ENCODE measurements around the gene CDKN1A.
A peak's percentile ranks its signal among the peaks of the same experiment; 100 is the strongest.
"Not testable (repeated sequence)": the region's sequence is repeated elsewhere in the genome, so short reads cannot be mapped to it uniquely, and the experiment has no call there.

CDKN1A gene

DNA sequence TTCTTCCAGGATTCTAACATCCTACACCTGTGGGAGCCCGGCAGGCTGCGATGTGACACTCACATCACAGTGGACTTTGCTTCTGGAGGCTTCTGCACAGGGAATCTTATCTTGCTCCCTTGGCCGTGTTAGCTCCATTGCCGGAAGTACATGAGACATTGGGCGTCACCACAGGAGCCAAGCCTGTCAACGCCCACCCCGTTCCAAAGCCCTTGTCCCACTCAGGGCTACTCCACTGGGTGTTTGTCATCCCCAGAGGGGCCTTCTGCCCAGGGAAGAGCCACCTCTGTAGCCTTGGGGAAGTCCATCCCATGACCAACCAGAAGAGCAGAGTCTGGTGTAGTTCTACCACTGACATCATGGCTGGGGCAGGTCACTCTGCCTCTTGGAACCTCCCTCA lies 20.8 kb downstream of the CDKN1A start:
- DNase-seq, result no peak

DNA sequence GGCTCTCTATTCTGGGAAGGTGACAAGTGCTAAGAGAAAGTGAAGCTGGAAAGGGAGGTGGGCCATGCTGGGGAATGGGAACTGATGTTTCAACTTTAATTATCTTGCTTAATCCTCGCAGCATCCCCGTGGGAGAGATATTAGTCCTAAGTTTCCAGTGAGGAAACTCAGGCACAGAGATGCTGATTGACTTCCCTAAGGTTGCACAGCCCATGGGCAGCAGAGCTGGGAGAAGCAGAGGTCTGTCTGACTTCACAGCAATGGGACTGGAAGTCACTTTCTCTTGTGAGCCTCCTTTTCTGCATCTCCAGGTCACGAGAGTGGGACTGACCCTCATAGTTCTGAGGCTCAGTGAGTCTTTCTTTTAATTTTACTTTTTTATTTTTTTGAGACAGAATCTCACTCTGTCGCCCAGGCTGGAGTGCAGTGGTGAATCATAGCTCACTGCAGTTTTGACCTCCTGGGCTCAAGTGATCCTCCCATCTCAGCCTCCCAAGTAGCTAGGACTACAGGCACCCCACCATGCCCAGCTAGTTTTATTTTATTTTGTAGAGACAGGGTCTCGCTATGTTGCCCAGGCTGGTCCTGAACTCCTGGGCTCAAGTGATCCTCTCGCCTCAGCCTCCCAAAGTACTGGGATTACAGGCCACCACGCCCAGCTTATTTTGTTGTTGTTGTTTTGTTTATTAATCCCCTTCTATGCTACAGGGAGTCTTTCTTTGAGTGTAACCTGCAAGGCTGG lies 21.7 kb downstream of the CDKN1A start:
- no peak for DNase-seq

DNA sequence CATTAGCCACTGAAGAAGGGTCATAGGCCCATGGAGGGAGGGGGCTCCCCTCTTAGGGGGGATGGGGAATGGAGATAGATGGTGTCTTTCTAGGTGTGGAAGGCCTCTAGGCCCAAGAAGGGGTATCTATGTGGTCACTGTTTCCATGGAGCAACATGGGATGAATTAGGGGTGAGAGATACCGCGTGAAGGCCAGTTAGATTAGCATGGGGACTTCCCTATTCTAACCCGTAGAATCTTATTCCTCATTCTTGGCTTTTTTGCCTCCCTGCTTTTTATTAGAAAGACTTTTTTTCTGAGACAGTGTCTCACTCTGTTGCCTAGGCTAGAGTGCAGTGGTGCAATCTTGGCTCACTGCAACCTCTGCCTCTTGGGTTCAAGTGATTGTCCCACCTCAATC lies 22.3 kb downstream of the CDKN1A start:
- no peak for DNase-seq

DNA sequence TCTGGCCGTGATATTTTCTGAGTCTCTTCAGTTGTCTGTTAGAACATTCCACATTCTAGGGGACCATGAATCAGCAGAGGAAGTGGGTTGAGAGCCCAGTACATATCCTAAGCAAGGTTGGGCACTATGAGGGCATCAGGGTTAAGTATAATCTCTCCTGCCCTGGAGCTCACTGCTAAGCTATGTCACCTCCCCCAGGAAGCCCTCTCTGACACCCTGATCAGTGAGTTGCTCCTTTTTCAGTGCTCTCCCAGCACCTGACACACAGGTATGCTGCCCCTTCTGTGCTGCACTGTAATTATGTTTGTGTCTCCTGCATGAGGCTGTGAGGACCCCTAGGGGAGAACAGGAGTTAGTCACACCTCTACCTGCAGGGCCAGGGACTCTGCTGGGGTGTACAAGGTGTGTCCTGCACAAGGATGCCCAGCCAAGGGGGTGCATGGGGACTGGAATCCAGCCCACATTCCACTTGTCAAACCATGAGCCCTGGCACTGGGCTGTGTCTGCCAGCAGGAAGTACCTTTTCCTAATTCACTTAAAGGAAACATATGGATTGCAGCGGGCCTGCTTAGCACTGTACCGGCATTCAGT lies 23.0 kb downstream of the CDKN1A start:
- peak; percentile 46 for DNase-seq

DNA sequence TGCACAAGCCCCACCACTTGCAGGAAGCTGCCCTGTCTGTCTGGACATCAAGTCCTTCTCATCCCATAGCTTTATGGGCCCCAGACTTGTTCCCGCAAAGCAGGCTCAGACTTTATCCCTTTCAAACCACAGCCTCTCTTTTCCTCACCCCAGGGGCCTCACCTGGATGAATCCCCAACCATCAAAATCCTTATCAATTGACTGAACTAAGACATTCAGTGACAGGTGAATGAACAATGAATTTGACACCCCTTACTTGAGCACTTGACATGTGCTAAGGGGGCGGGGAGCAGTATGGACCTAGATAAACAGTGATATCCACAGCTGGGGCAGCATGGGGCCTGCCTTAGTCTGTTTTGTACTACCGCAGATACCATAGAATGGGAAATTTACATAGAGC lies 24.1 kb downstream of the CDKN1A start:
- DNase-seq, result no peak

DNA sequence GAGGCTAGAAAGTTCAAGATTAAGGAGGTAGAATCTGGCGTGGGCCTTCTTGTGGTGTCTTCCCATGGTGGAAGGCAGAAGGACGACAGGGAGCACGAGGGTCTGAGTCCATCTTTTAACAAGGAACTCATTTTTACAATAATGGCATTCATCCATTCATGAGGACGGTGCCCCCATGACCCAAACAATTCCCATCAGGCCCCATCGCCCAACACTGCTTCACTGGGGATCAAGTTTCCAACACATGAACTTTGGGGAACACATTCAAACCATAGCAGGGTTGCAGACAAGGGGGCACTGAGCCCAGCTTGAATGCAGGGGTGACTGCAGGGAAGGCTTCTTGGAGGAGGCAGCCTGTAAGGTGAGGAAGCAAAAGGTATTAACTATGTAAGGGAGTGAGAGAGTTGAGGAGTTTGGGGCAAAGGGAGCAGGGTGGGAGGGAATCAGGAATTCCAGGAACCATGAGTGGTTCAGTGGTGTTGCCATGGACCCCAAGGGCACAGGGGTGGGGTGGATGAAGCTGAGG lies 24.6 kb downstream of the CDKN1A start:
- no peak for DNase-seq

DNA sequence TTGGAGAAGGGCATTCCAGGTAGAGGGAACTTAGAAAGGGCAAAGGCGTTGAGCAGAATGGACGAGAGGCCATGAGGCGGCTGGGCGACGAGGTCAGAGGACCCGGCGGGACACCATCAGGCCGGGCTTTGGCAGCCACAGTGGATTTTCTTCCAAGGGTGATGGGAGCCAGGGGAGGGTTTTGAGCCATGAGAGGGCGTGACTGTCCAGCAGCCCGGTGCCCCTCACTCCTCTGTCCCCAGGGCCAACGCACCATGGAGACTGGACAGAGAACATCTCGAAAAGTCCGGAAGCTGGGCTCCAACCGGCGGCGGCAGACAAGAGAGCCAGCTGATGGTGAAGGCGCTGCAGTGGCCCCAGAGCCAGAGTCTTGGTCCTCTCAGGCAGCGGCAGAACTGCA lies 25.5 kb downstream of the CDKN1A start:
- DNase-seq, result no peak

DNA sequence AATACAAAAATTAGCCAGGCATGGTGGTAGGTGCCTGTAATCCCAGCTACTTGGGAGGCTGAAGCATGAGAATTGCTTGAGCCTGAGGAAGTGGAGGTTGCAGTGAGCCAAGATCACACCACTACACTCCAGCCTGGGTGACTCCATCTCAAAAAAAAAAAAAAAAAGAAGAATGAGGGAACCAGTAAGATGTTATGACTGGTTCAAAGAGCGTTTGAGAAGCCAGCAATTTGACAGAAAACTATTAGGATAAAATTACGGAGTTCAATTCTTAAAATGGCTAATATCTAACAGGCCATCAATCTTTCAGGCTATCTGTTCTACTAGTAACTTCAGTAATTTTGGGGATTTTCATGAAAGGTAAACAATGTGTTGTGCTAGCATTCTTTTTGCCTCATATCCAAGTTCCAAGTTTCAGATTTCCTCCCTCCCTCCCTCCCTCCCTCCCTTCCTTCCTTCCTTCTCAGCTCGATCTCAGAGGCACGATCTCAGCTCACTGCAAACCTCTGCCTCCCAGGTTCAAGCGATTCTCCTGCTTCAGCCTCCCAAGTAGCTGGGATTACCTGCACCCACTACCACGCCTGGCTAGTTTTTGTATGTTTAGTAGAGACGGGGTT lies 26.6 kb downstream of the CDKN1A start:
- not testable (repeated sequence) for DNase-seq

DNA sequence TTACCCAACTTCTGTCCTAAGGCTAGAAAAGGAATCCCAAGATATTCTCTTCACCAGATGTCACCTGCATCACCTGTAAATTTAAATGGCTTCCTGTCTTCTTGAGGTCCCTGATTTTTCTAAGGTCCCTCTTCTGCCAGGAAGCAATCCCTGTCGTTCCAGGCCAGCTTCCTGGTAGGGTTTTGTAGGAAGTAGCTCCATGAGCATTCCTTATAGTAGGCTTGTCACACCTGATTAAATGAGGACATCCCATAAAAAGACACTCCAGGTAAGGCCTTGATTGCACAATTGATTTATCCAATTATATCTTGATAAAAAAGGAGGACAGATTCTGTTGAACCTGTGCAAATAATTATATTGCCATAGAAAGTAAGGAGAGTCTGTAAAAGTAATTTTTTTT lies 27.8 kb downstream of the CDKN1A start:
- DNase-seq, result no peak

DNA sequence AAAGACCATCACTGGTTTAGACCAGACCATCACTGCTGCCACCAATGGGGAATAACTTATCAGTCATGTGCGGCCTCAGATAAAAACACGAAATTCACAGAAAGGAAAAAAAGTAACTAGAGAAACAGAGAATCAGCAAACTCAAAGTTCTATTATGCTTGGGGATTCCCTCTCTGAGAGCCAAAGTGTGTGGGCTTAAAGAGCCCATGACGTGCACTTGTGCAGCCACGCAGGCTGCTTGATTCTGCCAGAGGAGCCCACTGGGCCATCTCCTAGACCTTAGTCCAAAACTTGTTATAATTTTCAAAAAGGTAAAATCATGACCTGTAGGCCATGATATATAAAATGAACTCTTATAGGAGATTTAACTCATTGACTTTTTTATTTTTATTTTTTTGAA lies 34.3 kb downstream of the CDKN1A start:
- DNase-seq, result no peak

DNA sequence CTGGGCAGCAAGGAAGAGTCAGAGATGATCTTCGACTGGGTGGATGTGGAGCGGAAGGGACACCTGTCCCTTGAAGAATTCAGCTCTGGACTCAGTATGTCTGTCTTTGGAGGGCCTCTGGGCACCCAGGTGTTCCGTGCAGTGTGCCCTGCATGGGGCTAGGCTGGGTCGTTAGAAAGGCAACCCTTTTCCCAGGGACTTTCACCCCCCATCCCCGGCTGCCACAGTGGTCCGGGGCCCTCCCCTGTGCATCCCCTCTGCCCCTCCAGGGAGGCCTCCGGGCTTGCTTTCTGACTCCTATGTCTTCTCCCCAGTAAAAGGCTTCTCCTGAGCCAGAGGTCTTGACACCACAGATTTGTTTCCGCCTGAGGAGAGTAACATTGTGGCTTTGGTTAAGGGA lies 35.3 kb downstream of the CDKN1A start:
- DNase-seq, result no peak

DNA sequence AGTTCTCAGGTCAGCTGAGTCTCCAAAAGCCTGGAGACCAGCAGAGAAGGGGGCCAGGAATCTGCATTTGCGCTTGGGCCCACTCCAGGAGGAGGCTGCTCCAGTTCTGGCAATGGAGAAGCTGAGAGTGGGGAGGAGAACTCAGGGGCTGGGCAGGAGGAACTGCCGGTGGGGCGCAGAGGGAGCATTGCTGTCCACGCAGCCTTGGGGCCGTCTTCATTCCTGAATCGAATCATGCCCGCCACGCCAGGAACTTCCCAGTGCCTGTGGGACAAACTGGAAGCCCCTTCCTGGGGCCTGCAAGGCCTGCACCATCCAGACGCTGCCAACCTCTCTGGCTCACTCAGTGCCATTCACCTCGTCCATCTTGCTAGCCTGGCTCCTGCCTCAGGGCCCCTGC lies 36.0 kb downstream of the CDKN1A start:
- DNase-seq, result no peak

DNA sequence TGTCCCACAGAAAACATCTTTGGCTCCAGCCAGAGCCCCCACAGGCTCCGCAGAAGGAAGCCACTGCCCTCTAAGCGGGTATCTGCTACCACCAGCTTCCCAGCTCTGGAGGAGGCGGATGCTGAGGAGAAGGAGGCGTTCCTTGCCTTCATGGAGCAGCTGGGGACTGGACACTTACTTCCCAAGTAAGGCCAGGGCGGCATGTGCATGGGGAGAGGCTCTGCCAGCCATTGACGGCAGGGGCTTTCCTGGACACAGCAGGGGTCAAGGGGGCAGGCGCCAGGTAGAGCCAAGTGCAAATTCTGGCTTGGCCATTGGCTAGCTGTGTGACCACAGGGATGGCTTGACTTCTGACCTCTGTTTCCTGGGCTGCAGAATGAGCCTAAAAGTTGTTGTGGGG lies 37.0 kb downstream of the CDKN1A start:
- no peak for DNase-seq

DNA sequence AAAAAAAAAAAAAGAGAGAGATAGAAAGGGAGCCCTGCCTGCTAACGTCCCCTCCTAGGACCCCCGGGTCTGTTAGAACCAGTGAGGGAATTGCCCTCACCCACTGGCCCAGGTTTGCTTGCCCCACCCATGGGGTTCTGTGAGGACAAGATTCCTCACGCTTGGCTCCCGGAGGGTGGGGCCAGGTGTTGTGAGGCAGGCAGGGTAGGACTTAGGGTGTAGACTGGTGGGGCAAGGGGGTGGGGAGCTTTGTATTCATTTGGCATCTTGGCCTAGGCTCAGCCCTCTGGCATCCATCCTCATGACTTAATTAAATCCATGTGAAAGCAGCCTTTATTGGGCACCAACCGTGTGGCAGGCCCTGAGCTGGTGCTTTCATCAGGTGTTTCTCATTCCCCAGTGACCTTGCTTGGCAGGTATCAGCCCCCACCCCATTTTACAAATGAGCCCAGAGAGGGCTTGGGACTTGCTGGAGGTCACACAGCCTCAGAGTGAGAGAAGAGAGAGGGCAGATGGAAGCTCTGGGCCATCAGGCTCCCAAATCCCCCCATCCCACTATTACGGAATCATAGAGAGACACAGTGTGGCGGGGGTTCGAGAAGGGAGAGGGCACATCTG lies 38.1 kb downstream of the CDKN1A start:
- DNase-seq, result no peak

DNA sequence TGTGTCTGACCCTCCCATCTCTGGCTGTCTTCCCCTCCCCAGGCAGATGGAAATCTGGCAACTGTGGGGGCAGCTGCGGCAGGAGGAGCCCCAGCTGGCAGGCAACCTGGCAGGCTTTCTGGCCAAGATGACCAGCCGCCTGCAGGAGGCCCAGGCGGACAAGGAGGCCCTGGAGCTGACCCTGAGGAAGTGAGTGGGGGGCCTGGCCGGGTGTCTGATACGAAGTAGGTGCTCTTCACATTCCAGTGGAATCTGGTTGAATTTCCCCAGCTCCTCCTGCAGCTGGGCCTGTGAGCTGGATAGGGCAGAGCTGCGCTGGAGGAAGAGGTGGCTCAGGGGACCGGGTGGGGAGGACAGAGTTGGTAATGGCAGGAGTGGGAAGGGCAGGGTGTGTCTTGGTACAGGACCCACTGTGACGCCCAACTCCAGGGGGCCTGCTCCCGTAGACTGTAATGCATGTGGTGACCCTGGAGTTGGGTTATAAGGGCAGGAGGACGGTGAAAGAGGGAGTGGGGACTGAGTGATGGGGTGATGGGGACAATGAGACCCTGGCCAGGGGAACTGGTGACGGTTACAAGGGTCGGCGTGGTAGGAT lies 38.8 kb downstream of the CDKN1A start:
- no peak for DNase-seq

DNA sequence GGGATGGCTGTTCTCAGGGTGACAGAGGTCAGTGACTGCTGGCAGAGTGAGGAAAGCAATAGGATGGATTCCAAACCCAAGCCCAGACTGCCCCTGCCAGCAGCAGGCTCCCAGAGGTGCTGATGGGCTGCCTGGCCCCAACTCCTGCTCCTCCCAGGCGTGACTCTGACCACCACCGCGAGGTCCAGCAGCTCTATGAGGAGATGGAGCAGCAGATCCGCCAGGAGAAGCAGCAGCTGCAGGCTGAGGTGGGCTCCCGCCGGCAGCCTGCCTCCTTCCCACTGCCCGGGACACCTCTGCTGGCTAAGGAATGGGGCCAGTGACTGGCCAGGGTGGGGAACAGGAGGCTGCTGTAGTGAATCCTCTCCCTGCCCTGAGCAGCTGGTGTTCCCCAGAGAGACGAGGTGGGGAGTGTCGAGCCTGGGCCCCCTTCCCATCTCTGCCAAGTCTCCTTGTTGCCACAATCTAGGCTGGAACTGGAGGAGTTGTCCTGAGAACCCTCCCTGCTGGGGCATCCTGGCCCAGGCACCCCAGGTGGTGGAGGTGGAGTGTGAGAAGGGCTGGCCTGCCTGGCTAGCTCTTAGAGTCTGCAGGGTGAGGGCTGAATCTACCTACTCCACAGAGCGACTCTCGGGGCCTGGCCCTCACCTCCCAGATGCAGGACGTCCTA lies 39.5 kb downstream of the CDKN1A start:
- no peak for DNase-seq

DNA sequence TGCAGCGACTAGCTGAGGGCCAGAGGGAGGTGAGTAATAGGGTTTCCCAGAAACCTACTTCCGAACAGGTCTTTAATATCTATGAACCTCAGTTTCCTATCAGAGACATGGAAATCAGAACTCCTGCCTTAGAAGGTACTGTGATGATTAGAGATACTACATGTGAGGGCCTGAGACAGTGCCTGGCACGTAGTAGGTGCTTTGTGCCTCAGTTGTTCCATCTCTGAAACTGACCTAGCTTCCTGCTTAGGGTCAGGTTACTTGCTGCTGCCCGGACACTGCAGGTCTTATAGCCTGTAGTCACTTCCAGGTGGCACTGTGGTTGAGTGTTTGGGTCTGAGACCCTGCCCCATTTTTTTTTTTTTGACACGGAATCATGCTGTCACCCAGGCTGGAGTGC lies 40.0 kb downstream of the CDKN1A start:
- DNase-seq, result no peak

DNA sequence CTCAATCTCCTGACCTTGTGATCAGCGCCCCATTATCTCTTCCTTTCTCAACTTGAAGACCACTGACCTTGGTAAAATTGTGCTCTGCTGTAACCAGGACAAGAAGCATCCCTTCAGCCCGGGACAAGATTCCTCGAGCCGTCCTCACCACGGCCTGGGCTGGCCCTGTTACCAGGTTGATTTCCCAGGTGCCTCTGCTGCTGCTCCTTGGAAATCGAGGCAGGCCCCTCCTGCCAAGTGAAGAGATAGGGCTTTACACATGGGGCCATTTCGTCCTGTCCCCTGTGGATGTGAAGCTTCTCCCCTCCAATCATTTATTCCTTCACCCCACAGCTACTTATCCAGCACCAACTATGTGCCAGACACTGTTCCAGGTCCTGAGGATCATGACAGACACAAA lies 40.6 kb downstream of the CDKN1A start:
- DNase-seq, result no peak

DNA sequence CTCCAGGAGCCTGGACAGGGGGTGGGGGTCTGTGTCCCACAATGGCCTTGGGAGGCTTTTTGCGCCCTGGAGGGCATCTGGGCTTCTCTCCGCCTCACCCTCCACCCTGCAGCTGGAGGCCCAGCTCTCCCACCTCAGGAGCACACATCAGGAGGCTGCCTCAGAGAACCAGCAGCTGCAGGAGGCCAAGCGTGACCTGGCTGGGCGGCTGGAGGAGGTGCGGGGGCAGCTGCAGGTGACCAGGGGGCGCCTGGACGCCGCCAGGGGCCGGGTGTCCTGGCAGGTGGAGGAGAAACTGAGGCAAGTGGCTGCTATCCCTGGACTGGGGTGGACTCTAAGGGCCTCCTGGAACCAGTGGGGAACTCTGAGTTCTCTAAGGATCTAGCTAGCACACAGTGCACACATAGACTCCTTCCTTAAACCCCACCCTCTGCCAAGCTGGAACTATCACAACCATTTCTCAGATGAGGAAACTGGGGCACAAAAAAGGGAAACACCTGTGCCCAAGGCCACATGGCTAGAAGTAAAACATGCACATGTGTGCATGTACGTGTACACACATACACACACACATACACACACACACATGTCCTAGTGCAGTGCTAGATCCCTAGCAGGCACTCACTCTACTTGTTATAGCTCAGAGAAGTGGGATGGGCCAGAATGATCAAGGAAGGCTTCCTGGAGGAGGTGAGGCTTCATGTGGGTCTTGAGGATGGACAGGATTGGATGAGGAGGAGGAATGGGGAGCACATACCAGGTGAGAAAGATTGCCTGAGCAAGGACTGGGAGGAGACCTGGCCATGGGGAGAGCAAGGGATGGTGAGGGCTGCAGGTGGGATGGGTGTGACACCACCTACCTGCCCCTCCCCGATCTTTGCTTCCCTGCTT lies 42.0 kb downstream of the CDKN1A start:
- DNase-seq, result peak; percentile 67

DNA sequence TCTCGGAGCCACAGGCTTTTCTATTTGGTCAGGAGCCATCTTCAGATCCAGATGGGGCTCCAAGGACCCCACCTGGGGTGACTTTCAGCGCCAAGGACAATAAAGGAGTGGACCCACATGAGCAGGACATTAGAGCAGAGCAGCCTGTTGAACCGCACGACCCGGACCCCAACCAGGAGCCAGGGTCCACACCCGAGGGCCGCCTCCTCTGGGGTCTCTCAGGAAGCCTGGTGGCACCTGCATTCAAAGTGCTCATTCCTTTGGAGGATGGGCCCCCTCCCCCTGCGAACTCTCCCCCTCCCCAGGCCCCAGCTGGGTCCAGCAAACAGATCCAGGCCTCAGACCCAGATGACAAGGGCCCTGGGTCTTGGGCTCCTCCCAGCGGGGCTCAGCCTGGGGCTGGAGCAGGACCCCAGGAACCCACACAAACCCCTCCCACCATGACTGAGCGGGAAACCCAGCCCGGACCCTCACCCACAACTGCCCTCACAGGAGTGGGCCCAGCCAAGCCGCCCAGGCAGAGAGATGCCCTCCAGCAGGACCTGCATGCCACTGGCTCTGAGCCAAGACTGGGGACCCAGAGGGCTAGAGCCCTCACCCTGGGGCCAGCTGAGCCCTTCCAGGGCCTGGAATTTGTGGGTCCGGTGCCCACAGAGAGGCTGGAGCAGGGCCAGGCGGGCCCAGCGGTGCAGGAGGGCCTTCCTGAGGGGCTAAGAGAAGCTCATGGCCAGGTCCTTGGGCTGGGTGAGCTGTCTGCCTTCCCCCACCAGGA lies 43.0 kb downstream of the CDKN1A start:
- DNase-seq, result no peak

DNA sequence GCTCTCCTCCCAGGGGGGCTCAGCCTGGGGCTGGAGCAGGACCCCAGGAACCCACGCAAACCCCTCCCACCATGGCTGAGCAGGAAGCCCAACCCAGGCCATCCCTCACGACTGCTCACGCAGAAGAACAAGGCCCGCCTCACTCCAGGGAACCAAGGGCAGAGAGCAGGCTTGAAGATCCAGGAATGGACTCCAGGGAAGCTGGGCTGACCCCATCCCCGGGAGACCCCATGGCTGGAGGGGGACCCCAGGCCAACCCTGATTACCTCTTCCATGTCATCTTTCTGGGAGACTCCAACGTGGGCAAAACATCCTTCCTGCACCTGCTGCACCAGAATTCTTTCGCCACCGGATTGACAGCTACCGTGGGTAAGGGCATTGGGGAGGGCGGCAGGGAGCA lies 43.9 kb downstream of the CDKN1A start:
- no peak for DNase-seq

Data from NCI-H510A treated with DMSO at 0.1 percent for 48 hours (cell line).